Coronary artery (tissue), 2 donors: ENCODE data around the gene FRMPD2.

Experiments
- DNase-seq: peaks from one replicate; pipeline ENCODE4 v3.0.0-alpha.2; 2017; ENCODE audit warnings: low spot score
- H3K27ac ChIP-seq, 2 donors: fragments of 200-600 bp; sonication (generic); one replicate each; pipeline ENCODE4 v1.5.1; 2016 to 2019
- H3K4me3 ChIP-seq: fragments of 200-600 bp; sonication (generic); 2 replicates; pipeline ENCODE4 v1.5.1; 2016; ENCODE audit warnings: mild to moderate bottlenecking, moderate library complexity
- CTCF ChIP-seq: fragments of 200-600 bp; sonication (generic); IDR thresholded peaks from one replicate; pipeline ENCODE4 v1.5.1; 2019; ENCODE audit warnings: antibody characterized with exemption

The FRMPD2 gene

DNA sequence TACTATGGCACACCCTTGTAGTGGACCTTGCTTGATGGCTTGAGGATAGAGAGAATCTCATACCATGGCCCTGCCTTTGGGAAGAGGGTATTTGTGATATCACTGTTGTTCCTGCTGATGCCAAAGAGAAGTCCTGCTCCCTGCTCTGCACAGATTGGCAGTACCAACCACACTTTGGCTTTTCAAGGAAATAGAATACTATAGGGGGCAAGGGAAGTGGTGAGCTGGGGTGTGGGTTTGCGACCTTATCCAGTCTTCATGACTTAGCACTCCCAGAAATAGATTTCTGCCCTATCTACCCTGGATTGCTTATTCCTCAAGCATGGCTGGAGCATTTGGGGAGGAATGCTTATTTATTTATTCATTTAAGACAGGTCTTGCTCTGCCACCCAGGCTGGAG is 25.2 kb upstream of the FRMPD2 start:
- DNase-seq: no peak
- Histone ChIP-seq H3K27ac (no peak overlapping the region), H3K4me3 (no peak overlapping the region)
- no peak for TF ChIP-seq CTCF

GRCh38 chr10:48299066-48299465 is 24.6 kb upstream of the FRMPD2 start:
- DNase-seq: no peak
- no peak for TF ChIP-seq CTCF
- no peak overlapping the region for H3K27ac ChIP-seq
- no peak overlapping the region for H3K4me3 ChIP-seq

GRCh38 chr10:48296576-48297098 is 22.1 kb upstream of the FRMPD2 start:
- H3K4me3 ChIP-seq: no peak overlapping the region
- no peak for DNase-seq
- TF ChIP-seq CTCF: no peak
- no peak overlapping the region for H3K27ac ChIP-seq

- no peak for DNase-seq
- no peak for TF ChIP-seq CTCF
- Histone ChIP-seq H3K4me3 (no peak overlapping the region), H3K27ac (no peak overlapping the region)
These were observed 19.9 kb upstream of the FRMPD2 start for GRCh38 chr10:48294431-48294830.

DNA sequence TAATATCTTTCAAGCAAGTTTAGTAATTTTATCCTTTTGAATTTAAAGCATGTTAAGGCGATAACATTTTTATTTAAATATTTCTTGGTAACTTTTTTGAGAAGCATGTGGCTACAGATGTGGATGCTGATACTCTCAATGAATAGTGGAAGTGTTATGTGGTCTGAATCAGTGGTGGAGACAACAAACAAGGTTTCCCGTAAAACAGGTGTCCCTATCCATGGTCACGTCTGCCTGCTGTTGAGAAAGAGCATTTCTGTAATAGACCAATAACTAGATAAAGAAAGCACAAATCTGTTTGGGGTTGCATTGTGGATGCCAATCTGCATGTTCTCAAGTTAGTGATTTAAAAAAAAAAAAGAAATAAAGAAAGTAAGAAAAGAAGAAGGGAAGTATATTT is 18.1 kb upstream of the FRMPD2 start:
- DNase-seq: no peak
- no peak overlapping the region for H3K27ac ChIP-seq
- TF ChIP-seq CTCF: no peak
- no peak overlapping the region for H3K4me3 ChIP-seq

DNA sequence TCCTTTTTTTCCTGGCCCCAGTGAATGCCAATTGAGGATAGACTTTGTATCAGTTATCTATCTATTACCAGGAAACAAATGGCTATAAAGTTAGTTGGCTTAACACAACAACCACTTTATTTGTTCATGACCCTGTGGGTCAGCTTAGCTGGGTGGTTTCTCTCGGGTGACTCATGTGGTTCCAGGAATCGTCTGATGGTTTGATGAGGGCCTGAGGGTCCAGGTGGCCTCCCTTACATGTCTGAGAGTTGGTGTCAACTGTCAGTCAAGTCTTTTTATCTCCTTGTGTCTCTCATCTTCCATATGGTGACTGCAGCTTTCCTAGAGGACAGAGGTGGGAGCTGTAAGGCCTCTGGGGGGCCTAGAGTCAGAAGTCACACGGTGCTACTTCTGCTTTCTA is 16.7 kb upstream of the FRMPD2 start:
- Histone ChIP-seq H3K27ac (no peak overlapping the region), H3K4me3 (no peak overlapping the region)
- TF ChIP-seq CTCF: no peak
- no peak for DNase-seq

GRCh38 chr10:48290286-48290685 is 15.8 kb upstream of the FRMPD2 start:
- H3K27ac ChIP-seq: no peak overlapping the region
- no peak for TF ChIP-seq CTCF
- no peak overlapping the region for H3K4me3 ChIP-seq
- no peak for DNase-seq
